CD4-positive, alpha-beta T cell treated with Interleukin-4 for 4 hours (primary cell): ENCODE data around the gene SLC66A3.

Experiments used
- DNase-seq: peaks from one replicate; pipeline ENCODE4 v3.0.0-alpha.2; 2020

Gene SLC66A3

GRCh38 chr2:11222845-11223244 lies 67.6 kb downstream of the SLC66A3 start:
- DNase-seq = no peak

- DNase-seq = no peak
Observed at GRCh38 chr2:11224887-11225286, 69.6 kb downstream of the SLC66A3 start.

- no peak for DNase-seq
Observed at GRCh38 chr2:11227595-11227994, 72.3 kb downstream of the SLC66A3 start.
